Thoracic aorta (tissue), 2 donors: ENCODE measurements around the gene DYNLT2. TPM values are rescaled to one million over a fixed set of nuclear protein-coding genes. Genes with fewer than 3 reads are reported as not detected.

Source experiments
- ATAC-seq: fragments of 150-250 bp; one replicate; pipeline ENCODE4 v1.8.0; 2017; ENCODE audit warnings: low read depth; ENCODE audit not compliant: insufficient number of reproducible peaks, low FRiP score
- DNase-seq: peaks from one replicate; pipeline ENCODE4 v3.0.0-alpha.2; 2020; ENCODE audit warnings: low spot score
- H3K27ac ChIP-seq, 2 donors: fragments of 200-600 bp; sonication (generic); 1 replicate in 1 of 2; 2 replicates in 1 of 2; pipeline ENCODE4 v1.5.1; 2016; ENCODE audit warnings: mild to moderate bottlenecking in 2 of 2, moderate library complexity in 2 of 2
- H3K27me3 ChIP-seq: fragments of 200-600 bp; sonication (generic); replicated peaks from 2 replicates; pipeline ENCODE4 v1.6.0; 2016; ENCODE audit warnings: mild to moderate bottlenecking; ENCODE audit not compliant: insufficient read depth
- H3K36me3 ChIP-seq: fragments of 200-600 bp; sonication (generic); one replicate; pipeline ENCODE4 v1.5.1; 2016
- H3K4me1 ChIP-seq, 2 donors: fragments of 200-600 bp; sonication (generic); 1 replicate in 1 of 2; 2 replicates in 1 of 2; pipeline versions ENCODE4 v1.5.1 to v1.6.0; 2016; ENCODE audit warnings: low read depth in 2 of 2, mild to moderate bottlenecking in 1 of 2; ENCODE audit not compliant: control insufficient read depth in 1 of 2
- H3K4me3 ChIP-seq: fragments of 200-600 bp; sonication (generic); 2 replicates; pipeline ENCODE4 v1.5.1; 2016; ENCODE audit warnings: mild to moderate bottlenecking
- H3K9me3 ChIP-seq: fragments of 200-600 bp; sonication (generic); 2 replicates; pipeline ENCODE4 v1.5.1; 2016
- total RNA-seq, 2 donors: library from RNA; depleted of rRNA; stranded (reverse); fragments of >200 nt; gene quantifications; one replicate each; pipeline versions ENCODE4 v1.1.0 to v1.2.3, GENCODE V29; 2016
- TF ChIP-seq, protein P1 (sequence below): fragments of 200-600 bp; sonication (generic); IDR thresholded peaks from one replicate; pipeline ENCODE4 v1.5.1; 2019; ENCODE audit warnings: antibody characterized with exemption

The DYNLT2 gene
- total RNA-seq: 1 to 10 TPM in 1 of 2 donors, under 1 TPM in 1; 0.95 to 3.0 TPM

- DNase-seq: peak; percentile 61
- TF ChIP-seq, protein P1, sequence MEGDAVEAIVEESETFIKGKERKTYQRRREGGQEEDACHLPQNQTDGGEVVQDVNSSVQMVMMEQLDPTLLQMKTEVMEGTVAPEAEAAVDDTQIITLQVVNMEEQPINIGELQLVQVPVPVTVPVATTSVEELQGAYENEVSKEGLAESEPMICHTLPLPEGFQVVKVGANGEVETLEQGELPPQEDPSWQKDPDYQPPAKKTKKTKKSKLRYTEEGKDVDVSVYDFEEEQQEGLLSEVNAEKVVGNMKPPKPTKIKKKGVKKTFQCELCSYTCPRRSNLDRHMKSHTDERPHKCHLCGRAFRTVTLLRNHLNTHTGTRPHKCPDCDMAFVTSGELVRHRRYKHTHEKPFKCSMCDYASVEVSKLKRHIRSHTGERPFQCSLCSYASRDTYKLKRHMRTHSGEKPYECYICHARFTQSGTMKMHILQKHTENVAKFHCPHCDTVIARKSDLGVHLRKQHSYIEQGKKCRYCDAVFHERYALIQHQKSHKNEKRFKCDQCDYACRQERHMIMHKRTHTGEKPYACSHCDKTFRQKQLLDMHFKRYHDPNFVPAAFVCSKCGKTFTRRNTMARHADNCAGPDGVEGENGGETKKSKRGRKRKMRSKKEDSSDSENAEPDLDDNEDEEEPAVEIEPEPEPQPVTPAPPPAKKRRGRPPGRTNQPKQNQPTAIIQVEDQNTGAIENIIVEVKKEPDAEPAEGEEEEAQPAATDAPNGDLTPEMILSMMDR: peak; percentile 30
- ATAC-seq: peak; percentile 87
- H3K27ac ChIP-seq: peak within 1 kb of the TSS; percentile 91 to 97
- H3K36me3 ChIP-seq: no peaks in the 10 kb centered on the region
- H3K4me3 ChIP-seq: peak within 1 kb of the TSS; percentile 88
- no peaks in the 10 kb centered on the region for H3K27me3 ChIP-seq
- peaks cover 14 to 19% of the 10 kb centered on the region in 2 donors for H3K4me1 ChIP-seq
- H3K9me3 ChIP-seq: no peaks in the 10 kb centered on the region
These were observed at the start of gene DYNLT2, which contains the start of gene ERMARD for GRCh38 chr6:169751242-169752073. Gene DYNLT2, minus strand, starts transcription at chr6:169751572. Its CDS starts 114 bp downstream, at chr6:169751458. Gene ERMARD, plus strand, starts transcription at chr6:169751622. Its CDS starts 36 bp downstream, at chr6:169751658.

- H3K4me1 ChIP-seq: no peaks in the 10 kb centered on the region
- no peaks in the 10 kb centered on the region for H3K9me3 ChIP-seq
- H3K36me3 ChIP-seq: no peaks in the 10 kb centered on the region
- no peak overlapping the region for H3K4me3 ChIP-seq
- TF ChIP-seq, protein P1: no peak
- ATAC-seq (no peak), DNase-seq (no peak)
- no peak overlapping the region for H3K27ac ChIP-seq
- H3K27me3 ChIP-seq: no peaks in the 10 kb centered on the region
These were observed 49.5 kb upstream of the DYNLT2 start for GRCh38 chr6:169800668-169801395.

- TF ChIP-seq, protein P1: no peak
- H3K4me3 ChIP-seq: no peak overlapping the region
- no peak for DNase-seq
- H3K27me3 ChIP-seq: no peaks in the 10 kb centered on the region
- H3K36me3 ChIP-seq: no peaks in the 10 kb centered on the region
- H3K9me3 ChIP-seq: no peaks in the 10 kb centered on the region
- no peak for ATAC-seq
- H3K27ac ChIP-seq: no peak overlapping the region
- H3K4me1 ChIP-seq: no peaks in the 10 kb centered on the region
These were observed 48.8 kb upstream of the DYNLT2 start for GRCh38 chr6:169800116-169800667.

- H3K27ac ChIP-seq: no peak overlapping the region
- TF ChIP-seq, protein P1: no peak
- ATAC-seq (no peak), DNase-seq (no peak)
- no peaks in the 10 kb centered on the region for H3K36me3 ChIP-seq
- H3K4me3 ChIP-seq: no peak overlapping the region
- no peaks in the 10 kb centered on the region for H3K27me3 ChIP-seq
- no peaks in the 10 kb centered on the region for H3K9me3 ChIP-seq
- H3K4me1 ChIP-seq: no peaks in the 10 kb centered on the region
These were observed 48.1 kb upstream of the DYNLT2 start for GRCh38 chr6:169799474-169799926.
